NCI-H524 treated with DMSO at 0.1 percent for 48 hours (cell line): Measurements from ENCODE around the gene COA8.

ENCODE experiments used
- DNase-seq: peaks from one replicate; lab custom pipeline; 2025; lab: John Stamatoyannopoulos, UW

The COA8 gene

DNA sequence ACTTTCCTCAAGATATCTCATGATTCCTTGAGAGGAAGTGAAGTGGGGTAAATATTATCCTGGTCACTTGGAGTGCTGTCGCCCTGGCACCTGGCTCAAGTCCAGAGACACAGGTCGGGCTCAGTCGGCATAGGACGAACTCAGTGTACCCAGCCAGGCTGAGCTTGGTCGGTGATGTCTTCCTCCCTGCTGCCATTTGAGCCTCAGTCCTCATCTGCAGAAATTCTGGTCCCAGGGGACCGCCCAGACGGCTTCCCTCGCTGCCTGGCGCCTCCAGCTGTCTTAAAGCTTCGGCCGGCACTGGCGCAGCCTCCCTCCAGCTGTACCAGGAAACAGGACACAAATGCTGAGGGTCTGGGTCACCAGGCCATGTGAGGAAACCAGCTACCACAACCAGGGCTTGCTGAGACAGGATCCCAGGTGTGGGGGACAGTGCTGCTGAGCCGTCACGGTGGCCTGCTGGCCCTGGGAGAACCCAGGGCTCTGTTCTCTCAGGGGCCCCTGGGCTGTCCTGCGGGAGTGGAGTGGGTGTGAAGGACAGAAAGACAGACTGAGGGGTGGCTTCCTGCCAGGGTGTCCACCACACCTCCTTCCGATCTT is 61.2 kb downstream of the COA8 start:
- peak; percentile 50 for DNase-seq

DNA sequence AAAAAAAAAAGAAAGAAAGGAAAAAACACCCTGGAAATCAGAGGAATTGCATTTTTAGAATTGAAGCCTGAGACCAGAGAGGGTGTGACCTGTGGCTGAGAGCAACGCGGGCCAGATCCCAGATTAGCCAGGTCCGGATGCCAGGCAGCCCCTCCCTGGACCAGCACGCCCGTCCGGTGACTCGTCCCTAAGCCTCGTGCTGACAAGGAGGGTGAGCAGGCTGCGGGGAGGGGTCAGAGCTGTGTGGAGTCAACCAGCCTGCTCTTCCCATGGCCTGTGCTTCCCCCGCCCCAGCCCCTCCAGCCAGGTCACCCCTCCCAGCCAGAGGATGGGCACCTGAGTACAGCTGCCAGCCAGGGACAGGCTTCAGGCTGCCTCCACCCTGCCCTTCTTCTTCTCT is 62.1 kb downstream of the COA8 start:
- DNase-seq: no peak

DNA sequence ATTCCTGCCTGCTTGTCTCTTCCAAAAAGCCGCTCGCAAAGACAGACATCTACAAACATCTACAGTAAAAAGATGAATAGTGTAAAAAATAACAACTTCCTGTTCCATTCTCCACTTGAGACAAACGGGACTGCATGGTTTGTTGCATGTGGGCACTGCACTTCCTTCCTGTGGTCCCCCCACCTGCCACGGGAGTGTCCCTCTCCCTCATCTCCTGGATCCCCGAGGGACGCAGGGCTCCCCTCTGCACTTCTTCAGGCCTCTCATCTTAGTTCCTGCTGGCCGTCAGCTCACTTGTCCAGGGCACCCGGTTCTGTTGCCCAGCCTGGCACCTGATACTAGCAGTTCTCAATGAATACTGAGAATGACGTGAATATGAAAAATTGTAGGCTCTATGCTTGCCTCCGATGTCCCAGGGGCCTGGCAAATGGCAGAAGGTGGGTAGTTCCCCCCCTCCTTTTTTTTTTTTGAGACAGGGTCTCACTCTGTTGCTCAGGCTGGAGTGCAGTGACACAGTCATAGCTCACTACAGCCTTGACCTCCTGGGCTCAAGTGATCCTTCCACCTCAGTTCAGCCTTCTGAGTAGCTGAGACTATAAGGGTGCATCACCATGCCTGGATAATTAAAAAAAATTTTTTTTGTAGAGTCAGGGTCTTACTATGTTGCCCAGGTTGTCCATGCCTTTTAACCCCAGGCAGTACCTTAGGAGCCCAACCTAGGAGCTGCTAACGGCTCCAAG is 62.8 kb downstream of the COA8 start:
- DNase-seq: no peak

DNA sequence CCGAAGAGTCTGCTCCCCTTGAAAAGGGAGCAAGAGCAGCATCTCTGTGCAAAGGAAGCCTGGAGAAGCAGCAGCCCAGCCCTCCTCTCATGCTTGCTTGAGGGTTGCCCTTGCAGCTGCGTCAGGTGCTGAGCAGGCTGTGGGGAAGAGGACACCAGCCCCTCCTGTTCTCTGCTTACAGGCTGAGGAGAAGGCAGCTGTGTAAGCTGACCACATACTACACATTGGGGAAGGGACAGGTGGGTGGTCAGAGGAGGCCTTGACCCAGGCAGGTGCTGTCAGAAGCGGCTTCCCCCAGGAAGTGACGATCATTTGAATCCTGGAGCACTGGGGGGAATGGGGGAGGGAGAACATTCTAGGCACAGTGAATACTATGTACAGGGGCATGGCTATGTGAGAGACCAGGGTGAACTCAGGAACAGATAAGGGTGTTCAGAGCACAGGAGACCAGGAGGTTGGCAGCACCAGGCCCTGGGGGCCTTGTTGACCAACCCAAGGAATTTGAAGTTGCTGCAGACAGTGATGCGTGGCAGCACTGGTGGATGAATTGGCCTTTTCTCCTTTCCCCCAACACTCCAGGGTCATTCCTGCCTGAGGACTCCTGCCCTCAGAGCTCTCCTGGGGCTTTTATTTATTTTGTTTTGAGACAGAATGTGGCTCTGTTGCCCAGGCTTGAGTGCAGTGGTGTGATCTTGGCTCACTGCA is 63.5 kb downstream of the COA8 start:
- no peak for DNase-seq

DNA sequence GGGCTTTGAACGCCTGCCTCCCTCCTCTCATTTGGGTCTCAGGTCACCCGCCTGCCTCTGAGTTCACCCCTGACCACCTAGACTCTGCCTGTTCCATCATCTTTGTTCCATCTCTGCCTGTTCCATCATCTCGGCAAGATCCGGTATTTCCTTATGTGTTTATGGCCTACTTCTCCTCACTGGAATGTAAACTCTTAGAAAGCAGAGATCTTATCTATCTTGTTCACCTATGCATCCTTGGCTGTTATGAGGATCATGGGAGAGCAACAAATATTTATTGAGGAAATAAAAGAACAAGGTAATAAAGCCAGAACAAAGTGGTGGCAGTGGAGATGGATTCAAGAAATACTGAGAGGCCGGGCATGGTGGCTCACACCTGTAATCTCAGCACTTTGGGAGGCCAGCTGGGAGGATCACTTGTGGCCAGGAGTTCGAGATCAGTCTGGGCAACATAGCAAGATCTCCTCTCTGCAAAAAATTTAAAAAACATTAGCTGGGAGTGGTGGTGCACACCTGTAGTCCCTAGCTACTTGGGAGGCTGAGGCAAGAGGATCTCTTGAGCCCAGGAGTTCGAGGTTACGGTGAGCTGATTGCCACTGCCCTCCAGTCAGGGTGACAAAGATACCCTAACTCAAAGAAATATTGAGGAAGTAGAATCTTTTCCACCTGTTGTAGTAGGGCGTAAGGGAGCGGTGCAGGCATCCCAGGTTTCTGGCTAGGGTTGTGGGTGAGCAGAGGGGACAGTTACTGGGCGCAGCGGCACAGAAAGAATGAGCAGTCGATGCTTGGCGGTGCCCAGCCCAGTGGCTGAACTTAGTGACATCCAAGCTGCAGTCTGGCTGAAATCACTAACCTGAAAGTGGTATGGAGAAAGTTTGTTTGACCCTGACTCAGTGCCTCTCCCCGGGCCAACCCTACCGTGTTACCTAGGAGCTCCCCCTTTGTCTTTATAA is 64.6 kb downstream of the COA8 start:
- DNase-seq: no peak

DNA sequence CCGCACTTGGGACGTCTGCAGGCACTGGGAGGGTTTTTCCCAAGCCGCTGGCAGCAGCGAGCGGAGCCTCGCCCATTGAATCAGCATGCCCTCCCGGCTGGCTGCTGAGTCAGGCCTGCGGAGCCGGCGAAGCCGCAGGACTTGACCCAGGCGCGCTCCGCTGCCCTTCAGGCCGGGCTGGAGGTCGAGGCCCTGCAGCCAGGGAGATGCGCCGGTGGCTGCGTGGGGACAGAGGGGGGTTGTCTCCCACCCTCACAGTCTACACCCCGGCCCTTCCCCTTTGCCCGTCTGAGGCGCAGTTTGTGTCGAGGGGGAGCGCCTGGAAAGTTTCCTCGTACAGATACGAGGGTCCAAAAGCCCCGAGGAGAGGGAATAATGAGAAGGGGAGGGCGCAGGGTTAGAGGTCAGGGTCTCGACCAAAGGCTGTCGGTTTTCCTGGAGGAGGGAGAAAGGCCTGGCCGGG is 65.5 kb downstream of the COA8 start:
- no peak for DNase-seq

DNA sequence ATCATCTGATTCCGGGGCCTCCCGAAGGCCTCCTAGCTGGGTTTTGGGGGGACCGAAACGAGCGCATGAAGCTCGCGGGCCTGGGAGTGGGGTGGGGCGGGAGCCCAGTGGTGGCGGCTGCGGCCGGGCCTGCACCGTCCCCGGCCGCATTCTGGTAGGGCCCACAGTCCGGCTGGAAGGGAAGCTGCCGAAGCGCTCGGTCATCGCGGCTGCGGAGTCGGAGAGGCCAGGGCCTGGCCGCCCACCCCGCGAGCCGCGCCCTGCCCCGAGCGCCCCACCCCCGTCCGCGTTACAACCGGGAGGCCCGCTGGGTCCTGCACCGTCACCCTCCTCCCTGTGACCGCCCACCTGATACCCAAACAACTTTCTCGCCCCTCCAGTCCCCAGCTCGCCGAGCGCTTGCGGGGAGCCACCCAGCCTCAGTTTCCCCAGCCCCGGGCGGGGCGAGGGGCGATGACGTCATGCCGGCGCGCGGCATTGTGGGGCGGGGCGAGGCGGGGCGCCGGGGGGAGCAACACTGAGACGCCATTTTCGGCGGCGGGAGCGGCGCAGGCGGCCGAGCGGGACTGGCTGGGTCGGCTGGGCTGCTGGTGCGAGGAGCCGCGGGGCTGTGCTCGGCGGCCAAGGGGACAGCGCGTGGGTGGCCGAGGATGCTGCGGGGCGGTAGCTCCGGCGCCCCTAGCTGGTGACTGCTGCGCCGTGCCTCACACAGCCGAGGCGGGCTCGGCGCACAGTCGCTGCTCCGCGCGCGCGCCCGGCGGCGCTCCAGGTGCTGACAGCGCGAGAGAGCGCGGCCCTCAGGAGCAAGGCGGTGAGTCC is 66.1 kb downstream of the COA8 start, which contains the start of gene KLC1:
KLC1 (plus strand) TSS at position 528 of the 819 bp plus-strand sequence. CDS start 25,354 bp downstream, outside the sequence.
- no peak for DNase-seq

DNA sequence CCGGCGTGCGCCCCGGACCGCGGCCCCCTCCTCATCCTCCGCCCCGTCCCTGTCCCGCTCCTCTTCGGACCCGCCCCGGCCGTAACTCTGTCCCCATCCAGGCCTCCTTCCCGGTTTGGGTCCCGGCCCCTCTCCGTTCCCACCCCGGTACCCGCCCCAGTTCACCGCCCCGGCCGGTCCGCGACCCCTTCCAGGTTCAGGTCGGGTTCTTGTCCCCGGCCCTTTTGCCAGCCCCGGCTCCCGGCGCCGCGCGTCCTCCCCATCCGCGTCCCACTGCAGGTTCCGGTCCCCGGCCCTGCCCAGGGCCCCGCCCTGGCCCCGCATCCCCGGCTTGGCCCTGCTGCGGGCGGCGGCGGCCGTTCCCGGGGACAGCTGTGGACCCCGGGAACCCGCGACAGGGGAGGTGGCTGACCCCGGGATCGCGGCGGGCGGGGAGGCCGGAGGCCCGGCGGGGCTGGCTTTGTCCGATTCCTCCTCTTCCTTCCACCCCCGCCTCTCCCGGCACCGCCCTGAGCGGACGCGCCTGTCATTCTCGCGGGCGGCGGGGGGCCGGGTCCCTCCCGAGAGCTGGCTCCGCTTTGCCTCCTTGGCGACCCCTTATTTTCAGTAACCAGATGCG is 66.9 kb downstream of the COA8 start:
- DNase-seq: no peak

DNA sequence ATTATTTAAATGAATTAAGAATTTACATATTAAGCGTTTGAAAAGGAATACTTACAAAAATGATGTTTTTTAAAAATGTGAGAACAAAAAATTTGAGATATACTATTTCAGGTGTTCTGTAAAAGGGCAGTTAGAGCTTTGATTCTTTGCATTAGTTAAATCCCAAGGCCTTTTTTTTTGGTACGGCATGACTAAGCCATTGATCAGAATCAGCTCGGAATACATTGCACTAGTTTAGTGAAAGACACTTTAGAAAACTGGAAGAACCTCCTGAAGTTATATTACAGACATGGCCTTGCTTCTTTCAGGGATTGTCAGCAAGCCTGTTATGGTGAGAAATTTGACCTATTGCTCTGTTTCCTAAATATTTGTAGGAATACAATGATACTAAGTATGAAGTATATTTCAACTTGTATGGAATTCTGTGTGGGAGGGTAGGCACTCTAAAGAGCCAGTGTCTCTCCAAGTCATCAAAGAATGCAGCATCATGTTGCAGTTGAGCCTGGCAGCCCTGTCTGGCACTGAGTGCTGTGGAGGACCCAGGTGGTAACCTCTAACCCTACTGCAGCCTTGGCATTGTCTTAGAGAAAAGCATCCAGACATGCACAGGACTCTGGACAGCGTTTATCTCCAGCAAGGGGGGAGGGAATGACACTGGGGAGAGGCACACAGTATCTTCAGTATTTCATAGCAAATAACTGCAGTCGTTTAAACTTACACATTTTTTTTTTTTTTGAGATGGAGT is 67.8 kb downstream of the COA8 start:
- DNase-seq: no peak

DNA sequence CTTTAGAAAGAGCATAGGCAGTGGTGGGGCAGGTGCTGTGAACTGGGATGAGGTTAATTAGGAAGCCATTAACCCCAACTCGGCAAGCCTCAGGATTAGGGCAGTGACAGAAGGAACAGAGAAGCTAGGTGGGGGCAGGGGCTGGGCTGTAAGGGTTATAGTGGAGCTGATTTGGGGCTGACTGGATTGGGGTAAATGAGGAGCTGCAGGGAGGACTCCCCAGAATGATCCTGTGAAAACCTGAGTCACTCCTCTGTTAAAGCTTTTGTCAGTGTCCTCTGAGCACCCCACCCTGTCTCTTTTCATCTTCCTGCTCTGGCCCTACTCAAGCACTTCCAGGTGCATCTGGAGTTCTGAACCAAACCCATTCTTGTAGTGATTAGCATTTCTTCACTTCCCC is 70.6 kb downstream of the COA8 start:
- DNase-seq: peak; percentile 62

DNA sequence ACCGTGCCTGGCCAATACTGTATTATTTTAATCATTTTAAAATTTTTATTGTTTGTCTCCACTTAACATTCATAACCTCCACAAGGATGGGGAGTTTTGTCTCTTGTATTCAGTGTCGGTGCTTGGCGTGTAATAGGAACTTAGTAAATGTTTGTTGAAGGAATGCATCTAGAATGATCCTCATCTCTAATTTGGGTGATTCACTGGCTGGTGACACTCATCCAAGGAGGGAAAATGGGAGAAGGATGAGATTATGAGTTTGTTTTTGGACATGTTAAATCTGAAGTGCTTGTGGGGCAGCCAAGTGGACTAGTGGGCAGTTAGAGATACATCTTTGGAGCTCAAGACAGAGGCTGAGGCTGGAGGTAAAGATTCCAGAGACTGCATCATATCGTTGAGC is 71.4 kb downstream of the COA8 start:
- DNase-seq: no peak

DNA sequence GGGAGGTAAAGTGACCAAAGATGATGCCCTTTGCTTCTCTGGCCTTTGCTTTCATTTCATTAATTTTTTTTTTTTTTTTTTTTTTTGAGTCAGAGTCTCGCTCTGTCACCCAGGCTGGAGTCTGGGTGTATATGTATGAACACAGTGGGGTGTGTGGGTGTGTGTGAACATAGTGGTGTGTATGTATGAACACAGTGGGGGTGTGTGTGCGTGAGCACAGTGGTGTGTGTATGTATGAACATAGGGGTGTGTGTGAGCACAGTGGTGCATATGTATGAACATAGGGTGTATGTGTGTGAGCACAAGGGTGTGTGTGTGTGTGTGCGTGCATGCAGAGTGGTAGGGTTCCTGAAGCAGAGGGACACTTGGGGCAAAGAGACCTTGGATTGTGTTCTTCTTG is 75.8 kb downstream of the COA8 start:
- DNase-seq: no peak
